GM06990 (cell line): ENCODE measurements around the gene MT4.

Experiments
- DNase-seq: peaks from one replicate; pipeline ENCODE4 v3.0.0-alpha.2; 2011; ENCODE audit not compliant: insufficient read length; ENCODE audit errors: extremely low read depth
- H3K27me3 ChIP-seq: replicated peaks from 2 replicates; pipeline ENCODE4 v1.6.0; 2011; ENCODE audit warnings: low read length; ENCODE audit not compliant: control insufficient read depth, insufficient read depth
- H3K36me3 ChIP-seq: 2 replicates; pipeline ENCODE4 v1.5.1; 2011; ENCODE audit warnings: low read length; ENCODE audit not compliant: control insufficient read depth, insufficient read depth
- H3K4me3 ChIP-seq: replicated peaks from 2 replicates; pipeline ENCODE4 v1.5.1; 2011; ENCODE audit warnings: low read depth, mild to moderate bottlenecking, control low read depth, low read length
- TF ChIP-seq, protein P1 (sequence below): IDR thresholded peaks from 2 replicates; pipeline ENCODE4 v1.5.1; 2011; ENCODE audit warnings: low read length, control low read depth, mild to moderate bottlenecking, inconsistent platforms; ENCODE audit not compliant: insufficient read depth, poor library complexity, severe bottlenecking

Gene MT4

DNA sequence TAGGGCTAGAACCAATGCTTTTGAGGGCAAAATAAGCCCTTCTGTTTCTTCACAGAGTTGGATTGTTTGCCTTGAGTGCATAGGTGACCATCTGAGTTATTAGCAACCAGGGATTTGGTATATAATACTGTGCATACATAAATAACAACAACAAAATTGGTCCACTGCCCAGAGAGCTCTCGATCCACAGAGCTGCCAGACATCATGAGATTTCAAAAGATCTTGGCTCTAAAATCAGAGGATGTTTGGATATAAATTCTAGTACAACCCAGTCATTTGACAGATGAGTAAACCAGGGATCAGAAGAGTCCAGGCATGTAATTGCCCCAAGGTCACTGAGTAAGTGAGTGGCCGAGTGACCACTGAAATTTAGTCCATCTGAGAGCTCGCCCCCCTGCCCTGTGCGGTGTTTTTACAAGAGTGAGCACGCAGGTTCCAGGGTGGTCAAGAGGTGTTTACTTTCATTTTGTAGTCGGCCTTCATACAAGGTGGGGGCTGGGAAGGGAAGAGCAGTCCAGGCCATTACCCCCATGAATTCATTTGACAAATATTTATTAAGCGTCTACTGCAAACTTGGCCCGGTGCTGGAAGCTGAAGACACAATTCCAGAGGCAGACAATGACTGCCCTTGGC is 41.7 kb downstream of the MT4 start:
- TF ChIP-seq, protein P1, sequence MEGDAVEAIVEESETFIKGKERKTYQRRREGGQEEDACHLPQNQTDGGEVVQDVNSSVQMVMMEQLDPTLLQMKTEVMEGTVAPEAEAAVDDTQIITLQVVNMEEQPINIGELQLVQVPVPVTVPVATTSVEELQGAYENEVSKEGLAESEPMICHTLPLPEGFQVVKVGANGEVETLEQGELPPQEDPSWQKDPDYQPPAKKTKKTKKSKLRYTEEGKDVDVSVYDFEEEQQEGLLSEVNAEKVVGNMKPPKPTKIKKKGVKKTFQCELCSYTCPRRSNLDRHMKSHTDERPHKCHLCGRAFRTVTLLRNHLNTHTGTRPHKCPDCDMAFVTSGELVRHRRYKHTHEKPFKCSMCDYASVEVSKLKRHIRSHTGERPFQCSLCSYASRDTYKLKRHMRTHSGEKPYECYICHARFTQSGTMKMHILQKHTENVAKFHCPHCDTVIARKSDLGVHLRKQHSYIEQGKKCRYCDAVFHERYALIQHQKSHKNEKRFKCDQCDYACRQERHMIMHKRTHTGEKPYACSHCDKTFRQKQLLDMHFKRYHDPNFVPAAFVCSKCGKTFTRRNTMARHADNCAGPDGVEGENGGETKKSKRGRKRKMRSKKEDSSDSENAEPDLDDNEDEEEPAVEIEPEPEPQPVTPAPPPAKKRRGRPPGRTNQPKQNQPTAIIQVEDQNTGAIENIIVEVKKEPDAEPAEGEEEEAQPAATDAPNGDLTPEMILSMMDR = no peak
- no peak overlapping the region for H3K4me3 ChIP-seq
- no peak for DNase-seq
- H3K36me3 ChIP-seq = no peaks in the 10 kb centered on the region
- no peaks in the 10 kb centered on the region for H3K27me3 ChIP-seq

DNA sequence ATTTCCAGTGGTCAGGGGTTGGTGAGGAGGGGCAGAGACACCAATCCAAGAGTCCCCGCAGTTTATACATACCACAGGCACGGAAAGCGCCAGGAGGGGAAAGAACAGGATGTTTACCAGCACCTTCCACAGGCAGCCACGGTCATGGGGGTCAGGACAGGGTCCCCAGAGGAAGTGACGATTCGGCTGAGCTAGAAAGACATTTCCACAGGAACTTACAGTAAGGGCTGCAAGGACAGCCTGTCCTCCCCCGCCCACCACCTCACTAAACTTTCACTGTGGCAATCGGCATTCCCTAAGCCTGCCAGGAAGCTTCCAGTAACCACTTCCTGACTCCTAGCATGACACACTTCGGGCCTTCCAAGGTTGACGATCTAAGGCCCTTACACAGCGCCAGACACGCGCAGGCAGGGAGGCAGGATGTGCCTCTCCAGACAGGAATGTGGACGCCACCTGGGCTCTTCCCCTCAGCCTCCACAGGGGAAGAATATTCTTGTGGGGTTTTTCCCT is 42.3 kb downstream of the MT4 start:
- DNase-seq = no peak
- TF ChIP-seq, protein P1 = no peak
- Histone ChIP-seq H3K27me3 (no peaks in the 10 kb centered on the region), H3K36me3 (no peaks in the 10 kb centered on the region), H3K4me3 (no peak overlapping the region)

DNA sequence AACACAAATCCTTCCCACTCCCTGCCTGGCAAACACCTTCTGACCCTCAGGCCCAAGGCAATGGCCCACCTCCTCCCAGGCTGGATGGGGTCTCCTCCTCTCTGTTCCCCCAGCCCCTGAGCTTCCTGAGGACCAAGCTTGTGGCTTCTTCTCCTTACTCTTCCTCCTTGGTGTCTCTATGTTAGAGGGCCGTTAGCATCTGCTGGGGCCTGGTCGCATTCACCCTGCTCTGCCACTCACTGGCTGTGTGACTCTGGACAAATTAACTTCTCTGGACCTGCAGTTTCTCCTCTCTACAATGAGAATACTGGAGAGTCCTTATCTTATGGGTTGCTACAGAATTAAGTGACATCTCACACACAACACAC is 42.8 kb downstream of the MT4 start:
- no peak for DNase-seq
- Histone ChIP-seq H3K36me3 (no peaks in the 10 kb centered on the region), H3K4me3 (no peak overlapping the region), H3K27me3 (no peaks in the 10 kb centered on the region)
- TF ChIP-seq, protein P1 = no peak

- TF ChIP-seq, protein P1 = no peak
- no peaks in the 10 kb centered on the region for H3K36me3 ChIP-seq
- H3K4me3 ChIP-seq = peak within 1 kb of the TSS; percentile 69
- peak; percentile 93 for DNase-seq
- H3K27me3 ChIP-seq = no peaks in the 10 kb centered on the region
Measured at GRCh38 chr16:56608043-56608875, 43.4 kb downstream of the MT4 start, which contains the start of gene MT2A. TSS of gene MT2A (plus strand) at chr16:56608584. CDS start at chr16:56608656, 72 bp downstream.

- TF ChIP-seq, protein P1 = no peak
- Histone ChIP-seq H3K4me3 (peak overlapping the region; percentile 69), H3K36me3 (no peaks in the 10 kb centered on the region), H3K27me3 (no peaks in the 10 kb centered on the region)
- no peak for DNase-seq
Measured at GRCh38 chr16:56608876-56609462, 44.1 kb downstream of the MT4 start.
